Inflammatory macrophage treated with lipopolysaccharide for 4 hours (primary cell): ENCODE measurements around the gene TMEM244.
"Not testable (repeated sequence)": the region's sequence is repeated elsewhere in the genome, so short reads cannot be mapped to it uniquely, and the experiment has no call there.

Experiments used
- DNase-seq: peaks from one replicate; pipeline ENCODE4 v3.0.0-alpha.2; 2020

Gene TMEM244

GRCh38 chr6:129807141-129807540, 54.0 kb downstream of the TMEM244 start:
- not testable (repeated sequence) for DNase-seq

- DNase-seq, result not testable (repeated sequence)
Observed at GRCh38 chr6:129802920-129803319, 58.2 kb downstream of the TMEM244 start.

GRCh38 chr6:129801909-129802308, 59.2 kb downstream of the TMEM244 start:
- DNase-seq, result no peak

- no peak for DNase-seq
Observed at GRCh38 chr6:129795261-129795660, 65.9 kb downstream of the TMEM244 start.

- DNase-seq, result no peak
Observed at GRCh38 chr6:129793447-129793846, 67.7 kb downstream of the TMEM244 start.

GRCh38 chr6:129792049-129792448, 69.1 kb downstream of the TMEM244 start:
- DNase-seq, result no peak

GRCh38 chr6:129790785-129791184, 70.3 kb downstream of the TMEM244 start:
- DNase-seq, result no peak

- no peak for DNase-seq
Observed at GRCh38 chr6:129789974-129790373, 71.1 kb downstream of the TMEM244 start.

GRCh38 chr6:129787816-129788215, 73.3 kb downstream of the TMEM244 start:
- no peak for DNase-seq

GRCh38 chr6:129786548-129786947, 74.6 kb downstream of the TMEM244 start:
- no peak for DNase-seq

GRCh38 chr6:129785756-129786135, 75.4 kb downstream of the TMEM244 start:
- no peak for DNase-seq

- no peak for DNase-seq
Observed at GRCh38 chr6:129785047-129785755, 75.9 kb downstream of the TMEM244 start.
